SHP77 (cell line): Measurements from ENCODE around the gene NBAS.
"Not testable (repeated sequence)": the region's sequence is repeated elsewhere in the genome, so short reads cannot be mapped to it uniquely, and the experiment has no call there.

Experiments used
- DNase-seq, 2 experiments: peaks; one replicate each; lab custom pipeline; 2025; lab: John Stamatoyannopoulos, UW

NBAS gene

GRCh38 chr2:15412309-15412708 is 148.8 kb downstream of the NBAS start:
- DNase-seq = no peak

- DNase-seq = no peak
These were observed 150.2 kb downstream of the NBAS start for GRCh38 chr2:15410884-15411283.

DNA sequence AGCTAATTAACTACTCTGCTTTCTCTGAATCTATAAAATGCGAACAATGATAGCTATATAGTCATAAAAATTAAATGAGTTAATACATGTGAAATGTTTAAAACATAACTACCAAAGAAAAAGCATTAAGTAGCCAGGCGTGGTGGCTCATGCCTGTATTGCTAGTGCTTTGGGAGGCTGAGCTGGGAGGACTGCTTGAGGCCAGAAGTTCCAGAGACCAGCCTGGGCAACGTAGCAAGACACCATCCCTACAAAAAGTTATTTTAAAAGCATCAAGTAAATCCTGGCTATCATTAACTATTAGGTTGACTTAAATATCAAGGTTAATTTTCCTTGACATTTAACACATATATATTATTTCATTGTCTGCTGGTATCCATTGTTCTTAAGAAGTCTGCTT is 152.4 kb downstream of the NBAS start:
- DNase-seq = no peak

- no peak for DNase-seq
These were observed 153.5 kb downstream of the NBAS start for GRCh38 chr2:15407666-15408065.

GRCh38 chr2:15404511-15404910 is 156.6 kb downstream of the NBAS start:
- not testable (repeated sequence) for DNase-seq

- no peak for DNase-seq
These were observed 160.8 kb downstream of the NBAS start for GRCh38 chr2:15400240-15400826.

- DNase-seq = no peak
These were observed 161.9 kb downstream of the NBAS start for GRCh38 chr2:15399241-15399640.

DNA sequence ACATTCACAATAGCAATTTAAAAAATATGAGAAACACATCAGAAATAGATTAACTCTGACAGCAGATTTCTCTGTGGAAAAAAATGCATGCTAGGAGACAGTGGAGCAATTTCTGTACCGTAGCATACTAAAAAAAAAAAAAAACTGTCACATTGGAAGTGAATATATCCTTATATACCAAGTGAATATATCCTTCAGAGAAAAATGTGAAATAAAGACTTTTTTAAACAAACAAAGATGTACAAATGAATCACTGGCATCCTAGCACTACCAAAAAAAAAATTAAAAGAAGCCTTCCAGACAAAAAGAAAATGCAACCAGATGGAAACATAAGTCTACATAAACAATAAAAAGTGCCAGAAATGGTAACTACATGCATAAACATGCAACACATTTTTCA is 169.4 kb downstream of the NBAS start:
- no peak for DNase-seq

DNA sequence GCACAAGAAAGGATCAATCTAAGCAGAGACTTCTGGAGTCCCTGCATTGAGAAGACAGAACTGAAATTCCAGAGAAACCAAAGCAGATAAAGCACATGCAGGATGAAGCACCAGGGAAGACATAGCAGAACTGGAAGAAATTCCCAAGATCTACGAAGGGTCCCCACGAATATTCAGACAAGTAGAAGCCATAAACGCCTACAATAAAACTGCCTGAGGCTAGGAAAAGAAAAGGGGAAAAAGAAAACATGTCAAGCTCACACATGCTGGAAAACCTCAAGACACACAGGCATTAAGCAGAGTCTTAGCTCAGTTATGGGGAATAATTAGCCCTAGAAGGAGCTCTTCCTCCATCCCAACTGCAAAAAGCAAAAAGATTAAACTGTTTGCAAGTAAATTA is 171.2 kb downstream of the NBAS start:
- DNase-seq = no peak

DNA sequence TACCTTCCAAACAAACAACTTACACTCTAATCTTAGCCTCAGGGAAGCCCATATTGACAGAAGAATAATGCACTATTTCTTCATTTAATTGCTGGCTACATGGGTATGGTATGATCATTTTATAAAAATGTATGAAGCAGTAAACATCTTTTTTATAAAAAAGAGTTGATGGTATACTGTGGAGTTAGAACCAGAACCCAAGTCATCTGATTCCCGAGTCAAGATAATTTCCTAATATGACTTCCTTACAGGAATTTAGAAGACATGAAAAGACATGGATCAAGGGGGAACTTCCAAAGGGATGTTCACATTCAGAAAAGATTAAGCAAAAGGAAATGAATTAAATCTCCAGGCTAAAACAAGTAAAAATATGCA is 171.8 kb downstream of the NBAS start:
- no peak for DNase-seq

DNA sequence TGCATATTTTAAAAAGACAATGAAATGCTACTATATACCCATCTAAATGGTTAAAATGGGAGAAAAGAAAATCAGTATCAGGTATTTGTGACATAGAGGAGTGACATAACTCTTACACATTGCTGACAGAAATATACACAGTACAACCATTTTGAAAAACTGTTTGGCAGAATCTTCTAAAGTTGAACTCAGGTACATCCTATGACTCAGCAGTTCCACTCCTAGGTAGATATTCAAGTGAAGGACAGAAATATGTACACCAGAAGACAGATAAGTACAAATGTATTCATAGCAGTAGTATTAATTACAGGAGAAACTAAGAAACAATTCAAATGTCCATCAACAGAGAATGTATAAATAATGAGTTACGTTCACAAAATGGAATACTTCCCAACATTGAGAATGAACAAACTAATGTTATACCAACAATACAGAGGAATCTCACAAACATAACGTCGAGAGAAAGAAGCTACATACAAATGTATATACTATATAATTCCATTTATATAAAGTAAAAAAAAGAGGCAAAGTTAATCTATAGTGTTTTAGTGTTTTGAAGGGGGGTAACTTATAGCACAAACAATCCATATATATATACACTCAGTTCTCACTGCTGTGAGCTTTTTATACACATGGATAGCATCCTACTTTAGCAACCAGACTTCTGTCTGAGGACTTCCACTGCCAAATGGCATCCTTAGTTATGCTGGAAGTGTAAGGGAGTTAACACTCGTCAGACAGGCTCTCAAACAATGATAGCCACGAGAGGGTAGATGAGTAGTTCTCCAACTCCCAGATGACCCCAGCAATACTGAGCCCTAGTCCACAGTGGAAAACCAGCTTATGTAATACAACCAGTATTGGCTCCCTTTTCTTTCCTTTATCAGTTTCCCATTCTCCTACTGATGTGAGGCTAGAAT is 172.5 kb downstream of the NBAS start:
- DNase-seq = no peak

GRCh38 chr2:15385184-15385583 is 175.9 kb downstream of the NBAS start:
- no peak for DNase-seq

GRCh38 chr2:15383695-15384350 is 177.3 kb downstream of the NBAS start:
- DNase-seq = no peak

- no peak for DNase-seq
These were observed 182.8 kb downstream of the NBAS start for GRCh38 chr2:15378148-15378908.

DNA sequence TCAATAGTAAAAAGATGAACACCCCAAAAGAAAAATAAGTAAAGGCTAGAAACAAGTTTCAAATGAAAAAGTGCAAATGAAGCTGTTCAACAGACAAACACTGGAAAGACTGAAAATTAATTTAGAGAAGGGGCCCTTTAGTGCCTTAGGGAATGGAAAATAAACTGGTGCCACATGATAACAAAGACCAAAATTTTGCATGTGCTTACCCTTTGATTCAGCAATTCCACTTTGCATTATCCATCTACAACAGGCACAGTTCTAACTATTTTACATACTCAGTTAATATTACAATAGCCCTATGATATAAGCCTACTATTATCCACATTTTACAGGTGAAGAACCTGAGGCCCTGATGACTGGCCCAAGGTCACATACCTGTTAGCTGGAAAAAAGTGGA is 183.9 kb downstream of the NBAS start:
- no peak for DNase-seq

DNA sequence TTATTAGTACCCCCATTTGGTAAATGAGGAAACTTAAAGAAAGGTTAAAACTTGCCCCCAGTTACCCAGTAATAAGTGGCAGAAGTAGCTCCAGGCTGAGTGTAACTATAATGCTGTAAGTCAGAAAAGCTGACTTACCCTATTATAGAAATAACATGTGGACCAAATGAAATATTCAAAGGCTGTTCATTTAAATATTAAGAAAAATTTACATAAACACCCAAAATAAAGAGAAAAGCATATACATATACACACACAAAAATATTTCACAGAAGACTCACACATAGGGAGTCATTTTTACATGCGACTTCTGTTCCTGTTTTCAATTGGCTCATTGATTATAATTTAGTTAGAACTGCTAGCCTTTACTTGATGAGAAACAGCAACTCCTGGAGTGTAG is 189.1 kb downstream of the NBAS start:
- DNase-seq = no peak

GRCh38 chr2:15369129-15369528 is 192.0 kb downstream of the NBAS start:
- DNase-seq = no peak

- no peak for DNase-seq
These were observed 193.4 kb downstream of the NBAS start for GRCh38 chr2:15367715-15368114.

GRCh38 chr2:15367205-15367604 is 193.9 kb downstream of the NBAS start:
- no peak for DNase-seq

DNA sequence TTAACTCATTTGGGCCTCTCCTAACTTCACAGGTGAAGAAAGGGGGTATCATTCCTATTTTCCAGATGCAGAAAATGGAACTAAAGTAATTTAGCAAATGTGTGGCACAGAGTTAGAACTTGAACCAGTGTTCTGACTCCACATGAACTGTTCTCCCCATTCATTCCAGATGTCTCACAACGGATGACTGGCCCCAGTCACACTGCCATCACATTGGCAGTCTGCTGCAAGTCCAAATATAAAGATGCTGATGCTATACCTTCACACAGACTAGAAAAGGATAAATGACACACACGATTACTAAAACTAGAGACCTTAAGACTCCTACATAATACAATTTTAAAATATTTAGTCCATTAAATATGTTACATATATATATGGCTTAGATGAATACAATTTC is 195.7 kb downstream of the NBAS start:
- DNase-seq = no peak

GRCh38 chr2:15364561-15364960 is 196.6 kb downstream of the NBAS start:
- no peak for DNase-seq

- no peak for DNase-seq
These were observed 197.4 kb downstream of the NBAS start for GRCh38 chr2:15363734-15364133.
